Stomach (tissue), 4 donors: ENCODE data around the gene IFNGR1.

Source experiments
- CTCF ChIP-seq, 7 experiments: fragments of 450-650 bp in 4 of 7; fragments of 200-600 bp in 3 of 7; sonication (generic) in 3 of 7; IDR thresholded peaks; one replicate each; pipeline ENCODE4 v1.5.1; 2016 to 2019; ENCODE audit warnings: antibody characterized with exemption in 7 of 7, control low read depth in 2 of 7, mild to moderate bottlenecking in 1 of 7
- POLR2A ChIP-seq, 4 donors: fragments of 450-650 bp; IDR thresholded peaks; one replicate each; pipeline ENCODE4 v1.6.1; 2016; ENCODE audit warnings: antibody characterized with exemption in 4 of 4, control low read depth in 2 of 4, mild to moderate bottlenecking in 1 of 4, moderate library complexity in 1 of 4

GRCh38 chr6:137148306-137149034 lies 70.7 kb downstream of the IFNGR1 start:
- TF ChIP-seq CTCF (IDR thresholded peaks at IDR 0.05), result no peak
- TF ChIP-seq POLR2A (IDR thresholded peaks at IDR 0.05), result no peak
